HG02970 (cell line): Measurements from ENCODE around the gene C14orf132.

Source experiments
- ATAC-seq: cut with Tn5 transposase; IDR thresholded peaks from one replicate; pipeline ENCODE4 v1.9.1; 2021; ENCODE audit warnings: mild to moderate bottlenecking, moderate library complexity, moderate number of reproducible peaks; ENCODE audit not compliant: unreplicated experiment, low FRiP score

C14orf132 gene

GRCh38 chr14:96096639-96097610 lies 57.8 kb downstream of the C14orf132 start:
- no peak for ATAC-seq

GRCh38 chr14:96097752-96098151 lies 58.6 kb downstream of the C14orf132 start:
- ATAC-seq: no peak

GRCh38 chr14:96098309-96098998 lies 59.3 kb downstream of the C14orf132 start:
- ATAC-seq: no peak

GRCh38 chr14:96098999-96099335 lies 59.8 kb downstream of the C14orf132 start:
- no peak for ATAC-seq

GRCh38 chr14:96100161-96101064 lies 61.3 kb downstream of the C14orf132 start:
- ATAC-seq: no peak

GRCh38 chr14:96102081-96102856 lies 63.1 kb downstream of the C14orf132 start:
- ATAC-seq: no peak

GRCh38 chr14:96103075-96103474 lies 63.9 kb downstream of the C14orf132 start:
- no peak for ATAC-seq

- no peak for ATAC-seq
Measured at GRCh38 chr14:96103560-96104460, 64.6 kb downstream of the C14orf132 start.

- no peak for ATAC-seq
Measured at GRCh38 chr14:96104469-96105057, 65.4 kb downstream of the C14orf132 start.

- ATAC-seq: no peak
Measured at GRCh38 chr14:96105089-96105925, 66.1 kb downstream of the C14orf132 start.

GRCh38 chr14:96105926-96106441 lies 66.8 kb downstream of the C14orf132 start:
- ATAC-seq: no peak

- no peak for ATAC-seq
Measured at GRCh38 chr14:96106891-96107290, 67.7 kb downstream of the C14orf132 start.

GRCh38 chr14:96108061-96108795 lies 69.1 kb downstream of the C14orf132 start:
- ATAC-seq: no peak

- ATAC-seq: no peak
Measured at GRCh38 chr14:96108911-96109310, 69.7 kb downstream of the C14orf132 start.

GRCh38 chr14:96109596-96110355 lies 70.6 kb downstream of the C14orf132 start:
- ATAC-seq: no peak

- ATAC-seq: no peak
Measured at GRCh38 chr14:96112032-96112431, 72.9 kb downstream of the C14orf132 start.
